WTC11 (cell line): ENCODE measurements around the gene C19orf73. TPM values are rescaled to one million over a fixed set of nuclear protein-coding genes. Genes with fewer than 3 reads are reported as not detected.

Source experiments
- ATAC-seq: fragments of 200-7000 bp; cut with Tn5 transposase; 2 replicates; pipeline ENCODE4 v1.10.0; 2021; ENCODE audit warnings: mild to moderate bottlenecking, moderate library complexity
- CTCF ChIA-PET: fragments of 300-600 bp; sonication (Branson Sonifier 250); formaldehyde crosslinking; loops from one replicate; lab custom pipeline; 2021; ENCODE audit warnings: antibody characterized with exemption; lab: Charles Lee
- POLR2A ChIA-PET: fragments of 350-600 bp; sonication (Branson Sonifier 250); formaldehyde crosslinking; loops from one replicate; lab custom pipeline; 2021; ENCODE audit warnings: antibody characterized with exemption; lab: Charles Lee
- DNase-seq: peaks from one replicate; pipeline ENCODE4 v3.0.0; 2021; ENCODE audit warnings: low spot score
- H3K27ac Mint-ChIP-seq: 2 replicates; pipeline ENCODE4 v1.8.0; 2021; ENCODE audit warnings: mixed read lengths
- H3K27me3 Mint-ChIP-seq: 2 replicates; pipeline ENCODE4 v1.8.0; 2021; ENCODE audit warnings: low read depth, mild to moderate bottlenecking, moderate library complexity, mixed read lengths
- H3K36me3 Mint-ChIP-seq: 2 replicates; pipeline ENCODE4 v1.8.0; 2021; ENCODE audit warnings: mixed read lengths
- H3K4me1 Mint-ChIP-seq: 2 replicates; pipeline ENCODE4 v1.8.0; 2022; ENCODE audit warnings: mixed read lengths
- H3K4me3 Mint-ChIP-seq: 2 replicates; pipeline ENCODE4 v1.8.0; 2021; ENCODE audit warnings: mild to moderate bottlenecking, moderate library complexity, mixed read lengths
- H3K9me3 Mint-ChIP-seq: 2 replicates; pipeline ENCODE4 v1.8.0; 2021; ENCODE audit warnings: mixed read lengths
- ARID4B ChIP-seq: sonication (generic); formaldehyde crosslinking; IDR thresholded peaks from 2 replicates; pipeline ENCODE4 v1.8.0; 2023; ENCODE audit warnings: missing genetic modification reagents, mild to moderate bottlenecking, borderline replicate concordance
- CTCF ChIP-seq: fragments of 200-600 bp; IDR thresholded peaks from 2 replicates; pipeline ENCODE4 v1.8.0; 2022; ENCODE audit warnings: antibody characterized with exemption
- FOXJ3 ChIP-seq: sonication (generic); formaldehyde crosslinking; IDR thresholded peaks from 2 replicates; pipeline ENCODE4 v1.9.0; 2021; ENCODE audit warnings: missing genetic modification reagents, mild to moderate bottlenecking, borderline replicate concordance
- FOXP4 ChIP-seq: sonication (generic); formaldehyde crosslinking; IDR thresholded peaks from 2 replicates; pipeline ENCODE4 v1.8.0; 2022; ENCODE audit warnings: mild to moderate bottlenecking, missing genetic modification reagents
- HMGXB4 ChIP-seq: sonication (generic); formaldehyde crosslinking; IDR thresholded peaks from 2 replicates; pipeline ENCODE4 v1.8.1; 2023; ENCODE audit warnings: mild to moderate bottlenecking, moderate library complexity, missing genetic modification reagents
- JUN ChIP-seq: sonication (generic); formaldehyde crosslinking; IDR thresholded peaks from 2 replicates; pipeline ENCODE4 v1.8.0; 2023; ENCODE audit warnings: mild to moderate bottlenecking, missing genetic modification reagents
- NFATC4 ChIP-seq: fragments of 250-450 bp; sonication (Bioruptor Pico); IDR thresholded peaks from 2 replicates; pipeline ENCODE4 v1.9.0; 2021; ENCODE audit warnings: mild to moderate bottlenecking
- PRDM15 ChIP-seq: sonication (generic); formaldehyde crosslinking; IDR thresholded peaks from 2 replicates; pipeline ENCODE4 v1.8.0; 2022; ENCODE audit warnings: missing genetic modification reagents
- SOX15 ChIP-seq: fragments of 250-450 bp; sonication (Bioruptor Pico); IDR thresholded peaks from 2 replicates; pipeline ENCODE4 v1.9.0; 2021; ENCODE audit warnings: mild to moderate bottlenecking
- SP1 ChIP-seq: sonication (generic); formaldehyde crosslinking; conservative IDR thresholded peaks from 2 replicates; pipeline ENCODE4 v1.8.1; 2022; ENCODE audit warnings: missing genetic modification reagents
- ZNF425 ChIP-seq: fragments of 250-450 bp; sonication (Bioruptor Pico); conservative IDR thresholded peaks from 2 replicates; pipeline ENCODE4 v1.9.0; 2021; ENCODE audit warnings: mild to moderate bottlenecking
- ZNF532 ChIP-seq: fragments of 250-450 bp; sonication (Bioruptor Pico); IDR thresholded peaks from 2 replicates; pipeline ENCODE4 v1.9.0; 2021; ENCODE audit warnings: mild to moderate bottlenecking, borderline replicate concordance
- total RNA-seq: library from RNA; stranded (reverse); gene quantifications from 3 replicates; pipeline ENCODE4 v1.2.3, GENCODE V29; 2021

Gene C19orf73
- total RNA-seq, 1 experiment from 2014 or later, result 3.2 TPM

- TF ChIP-seq PRDM15, result no peak
- TF ChIP-seq, all 79 proteins: peak for 0
Measured at GRCh38 chr19:49109569-49110233, 9.2 kb downstream of the C19orf73 start (continued).

GRCh38 chr19:49109051-49109450, 9.9 kb downstream of the C19orf73 start:
- peaks cover 37% of the 10 kb centered on the region for H3K36me3 Mint-ChIP-seq
- POLR2A ChIA-PET, result no interaction called here
- TF ChIP-seq CTCF (no peak), FOXP4 (no peak), SP1 (no peak), ZNF425 (CRISPR knock-in tag) (no peak), ZNF532 (no peak), HMGXB4 (CRISPR knock-in tag) (no peak), FOXJ3 (CRISPR knock-in tag) (no peak), JUN (CRISPR knock-in tag) (no peak), NFATC4 (CRISPR knock-in tag) (no peak), ARID4B (CRISPR knock-in tag) (no peak), SOX15 (CRISPR knock-in tag) (no peak)

More at GRCh38 chr19:49109051-49109450, 9.9 kb downstream of the C19orf73 start:
- Mint-ChIP-seq H3K27me3 (no peaks in the 10 kb centered on the region), H3K9me3 (no peaks in the 10 kb centered on the region), H3K4me1 (peaks cover 18% of the 10 kb centered on the region), H3K4me3 (no peak overlapping the region), H3K27ac (peak overlapping the region; percentile 19; the same call in 1 of the 2 replicates)
- CTCF ChIA-PET, result interaction anchor here (4.9 kb wide), 1 partner anchor 11 kb away, joined by 24 read pairs; no protein-coding TSS in a partner anchor
- ATAC-seq, result no peak
- DNase-seq, result no peak
